ENCODE data around the gene ZNF587B. TPM values are rescaled to one million over a fixed set of nuclear protein-coding genes. Genes with fewer than 3 reads are reported as not detected.

ZNF587B gene
- total and polyA plus RNA-seq, 10 of the 15 experiments (the other 5 are each of a cell fraction or from before 2014, with no cell fraction given) = 4.1 to 33.9 (median 15.2) TPM

- WGBS (ENCODE audit: insufficient coverage, insufficient replicate concordance, low lambda C conversion rate, missing lambda C conversion rate) = 91% methylated on average over 17 of the region's 17 CpGs
- in situ Hi-C loops (cut with MboI) (loop anchor here (25.0 kb wide), 1 partner anchor 1678 kb away; the partner anchor contains the start of gene ZNF444), intact Hi-C loops (cut with micrococcal nuclease; ENCODE audit: unreplicated experiment) (no loop called here)
- RAD21 ChIA-PET (ENCODE audit: unreplicated experiment) = no interaction called here
- Histone ChIP-seq H3K27ac (ENCODE audit: control insufficient read depth, insufficient read depth) (peak overlapping the region; percentile 82; the same call in 1 of the 2 replicates), H3K79me2 (ENCODE audit: control insufficient read depth, insufficient read depth, low read length) (peaks cover 27% of the 10 kb centered on the region), H4K20me1 (ENCODE audit: control insufficient read depth, insufficient read depth) (no peaks in the 10 kb centered on the region), H2AFZ (ENCODE audit: control insufficient read depth, low read depth, low read length) (peak overlapping the region; percentile 88), H3K4me3 (peak overlapping the region; percentile 93), H3K27me3 (replicated peaks in 1 of 2; ENCODE audit: control insufficient read depth in 2 of 2, insufficient read depth in 2 of 2, low read length in 1 of 2) (no peaks in the 10 kb centered on the region), H3K4me1 (ENCODE audit: control insufficient read depth, insufficient read depth, low read length) (peaks cover 8% of the 10 kb centered on the region), H3K4me2 (ENCODE audit: control insufficient read depth, insufficient read depth) (peak overlapping the region; percentile 98), H3K9ac (ENCODE audit: control insufficient read depth, insufficient read depth, low read length) (no peak overlapping the region; the same call in 1 of the 2 replicates), H3K36me3 (ENCODE audit: control insufficient read depth in 2 of 2, insufficient read depth in 2 of 2, low read length in 1 of 2) (0 out of 4 replicates have a peak, but pooled peaks cover 0 to under 1% of the 10 kb centered on the region in 2 experiments), H3K9me3 (replicated peaks; ENCODE audit: control insufficient read depth, insufficient read depth, low read length) (no peaks in the 10 kb centered on the region)
- no peak for DNase-seq (ENCODE audit: low read depth, low spot score)
- CTCF ChIA-PET = interaction anchor here (0.9 kb wide), 1 partner anchor 13 kb away, joined by 3 read pairs; no protein-coding TSS in a partner anchor
- no TSS peak for BruUV-seq (replicated peaks)
- no peak for FAIRE-seq
- POLR2A ChIA-PET = interaction anchor here (0.6 to 1.0 kb wide), 3 partner anchors 15 to 28 kb away, joined by 3 read pairs; no protein-coding TSS in a partner anchor
- ATAC-seq = no peak
- SMC1A ChIA-PET (ENCODE audit: uncharacterized antibody, unreplicated experiment) = no interaction called here
- TF ChIP-seq ZBTB33 (IDR thresholded peaks at IDR 0.05) = no peak
- TF ChIP-seq SIN3A (IDR thresholded peaks at IDR 0.05; ENCODE audit: low read depth, low read length) = no peak
- no peak for TF ChIP-seq ASH2L (IDR thresholded peaks at IDR 0.05; ENCODE audit: borderline replicate concordance, low read depth)
- TF ChIP-seq JUNB (IDR thresholded peaks at IDR 0.05) = no peak
- no peak for TF ChIP-seq ATF3 (IDR thresholded peaks at IDR 0.05; ENCODE audit: borderline replicate concordance, extremely low read depth, low read depth, low read length)
- TF ChIP-seq GABPA (IDR thresholded peaks at IDR 0.05; ENCODE audit: low read depth) = no peak
- TF ChIP-seq NRF1 (conservative IDR thresholded peaks at IDR 0.05; ENCODE audit: low read depth, low read length) = no peak
- no peak for TF ChIP-seq CHD1 (IDR thresholded peaks at IDR 0.05; ENCODE audit: low read depth, low read length)
- TF ChIP-seq ZNF622 (IDR thresholded peaks at IDR 0.05) = no peak
- TF ChIP-seq MTA2 (IDR thresholded peaks at IDR 0.05; ENCODE audit: low read depth) = no peak
- TF ChIP-seq CTCF (IDR thresholded peaks at IDR 0.05 in 2 of 3, conservative IDR thresholded peaks at IDR 0.05 in 1 of 3; ENCODE audit: control insufficient read depth in 2 of 3, extremely low read depth in 1 of 3, insufficient read depth in 1 of 3, low read depth in 3 of 3, low read length in 3 of 3) = no peak
- no peak for TF ChIP-seq DPF2 (IDR thresholded peaks at IDR 0.05)
- no peak for TF ChIP-seq RAD51 (IDR thresholded peaks at IDR 0.05)
- TF ChIP-seq STAT1 (conservative IDR thresholded peaks at IDR 0.05) = no peak
- TF ChIP-seq ESRRA (IDR thresholded peaks at IDR 0.05; ENCODE audit: low read length) = no peak
- no peak for TF ChIP-seq SPI1 (IDR thresholded peaks at IDR 0.05; ENCODE audit: borderline replicate concordance, insufficient read depth, low read depth, low read length)
- no peak for TF ChIP-seq SREBF2 (IDR thresholded peaks at IDR 0.05; ENCODE audit: low read length)
- no peak for TF ChIP-seq NR2F1 (conservative IDR thresholded peaks at IDR 0.05)
- TF ChIP-seq POLR2AphosphoS5 (IDR thresholded peaks at IDR 0.05; ENCODE audit: low read length) = no peak
Observed at GRCh38 chr19:57815247-57816075, 14.6 kb upstream of the ZNF587B start.

All from GM12878 (cell line).